ENCODE results near the gene KCTD19.

The KCTD19 gene

DNA sequence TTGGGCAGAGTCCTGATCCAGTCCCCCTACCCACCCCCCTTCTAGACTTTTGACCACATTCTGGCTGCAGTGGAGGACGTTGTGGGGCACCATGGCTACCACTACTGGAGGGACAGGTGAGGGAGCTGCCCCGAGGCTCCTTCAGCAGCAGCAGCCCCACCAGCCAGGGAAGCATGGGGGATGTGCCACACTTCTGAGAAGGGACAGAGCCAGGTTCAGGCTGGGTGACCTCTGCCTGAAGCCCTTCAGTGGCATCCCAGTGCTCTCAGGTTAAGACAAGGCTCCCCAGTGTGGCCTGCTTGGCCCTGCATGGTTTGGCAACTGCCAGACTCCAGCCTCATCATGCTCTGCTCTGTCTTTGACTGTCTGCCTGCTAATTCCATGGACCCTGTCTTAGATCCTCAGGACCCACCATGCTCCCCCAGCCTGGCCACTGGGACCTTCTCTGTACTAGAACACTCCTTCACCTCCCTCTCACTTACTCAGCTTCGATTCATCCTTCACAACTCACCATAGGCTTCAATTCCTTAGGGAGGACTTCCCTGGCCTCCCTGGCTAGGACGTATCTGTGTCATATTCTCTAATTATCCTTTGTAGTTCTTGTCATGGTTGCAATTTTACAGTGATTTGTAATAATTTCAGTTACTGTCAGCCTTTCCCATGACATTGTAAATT, 68.9 kb downstream of the KCTD19 start:
- no peak for DNase-seq

- DNase-seq: no peak
Measured at GRCh38 chr16:67256701-67257230, 69.8 kb downstream of the KCTD19 start.

DNA sequence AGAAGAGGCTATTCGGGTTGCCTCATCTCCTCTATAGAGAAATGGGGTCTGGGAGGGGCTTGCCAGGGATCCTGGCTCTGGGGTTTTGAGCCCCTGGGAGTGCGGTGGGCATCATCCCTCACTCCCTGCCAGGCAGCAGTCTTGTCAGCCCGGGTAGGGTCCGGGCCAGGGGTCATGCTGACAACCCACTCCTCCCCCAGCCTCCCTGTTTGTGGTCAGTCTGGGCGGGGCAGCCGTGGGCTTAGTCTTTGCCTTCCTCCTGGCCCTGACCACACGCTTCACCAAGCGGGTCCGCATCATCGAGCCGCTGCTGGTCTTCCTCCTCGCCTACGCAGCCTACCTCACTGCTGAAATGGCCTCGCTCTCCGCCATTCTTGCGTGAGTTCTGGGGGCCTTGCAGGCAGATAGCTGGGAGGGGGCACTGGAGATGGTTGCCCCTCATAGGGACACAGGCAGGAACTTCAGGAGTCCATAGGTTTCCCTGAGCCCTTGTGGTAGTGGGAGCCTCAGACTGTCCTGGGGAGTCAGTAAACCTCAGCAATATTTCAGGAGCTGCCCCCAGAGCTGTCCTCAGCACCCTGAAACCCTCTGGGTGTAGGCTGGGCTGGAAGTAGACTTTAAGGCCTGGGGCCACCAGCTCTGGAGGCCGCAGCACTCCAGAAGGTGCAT, 70.9 kb downstream of the KCTD19 start:
- DNase-seq: no peak

GRCh38 chr16:67254801-67255552, 71.6 kb downstream of the KCTD19 start:
- DNase-seq: no peak

DNA sequence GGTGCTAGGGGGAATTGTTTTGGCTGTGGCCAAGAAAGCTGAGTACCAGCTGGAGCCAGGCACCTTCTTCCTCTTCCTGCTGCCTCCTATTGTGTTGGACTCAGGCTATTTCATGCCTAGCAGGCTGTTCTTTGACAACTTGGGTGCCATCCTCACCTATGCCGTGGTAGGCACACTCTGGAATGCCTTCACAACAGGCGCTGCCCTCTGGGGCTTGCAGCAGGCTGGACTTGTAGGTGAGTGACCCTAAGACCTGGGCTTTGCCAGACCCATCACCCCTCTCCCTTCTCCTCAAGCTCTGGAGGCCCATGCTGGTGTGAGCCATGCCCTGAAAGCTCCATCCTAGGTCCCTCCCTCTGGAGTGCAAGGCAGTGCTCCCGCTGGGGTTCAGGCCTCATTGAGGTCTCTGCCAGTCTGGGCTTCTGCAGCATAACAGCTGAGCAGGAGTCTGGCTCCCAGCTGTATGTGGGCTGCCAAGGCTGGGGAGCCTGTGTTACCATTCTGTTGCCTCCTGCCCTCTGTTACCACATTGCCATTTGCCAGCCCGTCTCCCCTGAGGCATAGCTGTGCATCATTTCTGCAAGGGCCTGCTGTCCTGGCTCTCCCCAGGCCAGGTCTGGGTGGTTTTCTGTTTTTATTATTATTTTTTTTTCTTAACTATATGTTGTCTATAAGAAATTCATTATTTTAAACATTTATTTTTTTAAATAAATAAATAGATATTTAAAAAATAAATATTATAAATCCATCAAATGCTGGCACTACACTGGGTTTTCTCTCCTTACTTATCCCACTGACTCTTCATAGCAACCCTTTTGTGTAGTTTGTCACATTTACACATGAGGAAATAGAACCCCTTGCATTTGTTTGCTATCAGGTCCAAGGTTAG, 73.7 kb downstream of the KCTD19 start:
- DNase-seq: no peak

DNA sequence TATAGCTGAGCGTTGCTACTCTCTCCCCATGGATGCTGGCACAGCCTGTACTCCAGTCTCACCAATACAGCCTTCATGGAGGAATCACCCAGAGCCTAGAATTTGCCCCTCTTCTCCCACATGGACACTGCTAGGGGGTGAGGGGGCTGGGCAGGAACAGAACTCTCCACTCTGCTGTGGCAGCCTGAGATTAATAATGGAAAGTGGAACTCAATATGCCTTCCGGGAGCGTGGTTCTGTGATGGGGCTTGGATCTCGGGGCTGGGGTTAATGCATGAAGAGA, 76.6 kb downstream of the KCTD19 start:
- DNase-seq: no peak

DNA sequence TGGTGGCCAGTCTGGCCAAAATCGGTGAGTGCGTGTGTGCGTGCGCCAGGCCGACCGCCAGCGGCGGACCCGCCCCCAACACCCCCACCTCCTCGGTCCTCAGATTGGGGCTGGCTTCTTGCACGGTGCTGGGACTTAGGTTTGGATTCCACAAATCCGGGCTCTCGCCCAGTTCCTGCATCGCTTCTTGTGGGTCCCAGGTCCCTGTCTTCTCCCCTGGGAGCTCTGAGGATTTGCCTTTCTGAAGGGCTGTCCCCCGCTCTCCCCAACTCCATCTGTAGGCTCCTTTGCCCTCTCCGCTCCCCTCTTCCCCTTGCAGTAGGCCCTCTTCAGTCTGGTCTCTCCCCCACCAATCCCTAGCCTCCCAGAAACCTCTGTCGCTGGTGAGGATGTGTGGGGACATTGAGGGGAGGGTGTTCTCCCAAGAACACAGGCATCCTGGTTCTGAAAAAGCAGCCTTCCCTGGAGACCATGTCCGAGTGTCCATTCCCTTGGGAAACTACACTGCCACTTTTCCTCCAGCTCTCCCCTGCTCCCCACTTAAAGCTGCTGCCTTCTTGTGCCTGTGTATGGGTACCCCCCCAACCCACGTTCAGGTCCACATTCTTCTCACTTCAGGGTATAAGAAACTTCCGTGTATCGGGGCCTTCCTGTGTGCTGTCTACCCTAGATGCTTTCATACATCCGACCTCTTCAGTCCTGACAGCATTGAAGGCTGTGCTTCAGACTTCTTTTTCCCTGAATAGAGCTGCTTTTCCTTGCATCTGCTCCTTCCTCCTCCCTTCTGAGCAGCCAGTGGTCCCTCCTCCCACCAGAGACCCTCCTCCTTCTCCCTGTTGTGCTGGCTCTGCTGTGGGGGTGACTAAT, 77.1 kb downstream of the KCTD19 start:
- peak; percentile 40 for DNase-seq

DNA sequence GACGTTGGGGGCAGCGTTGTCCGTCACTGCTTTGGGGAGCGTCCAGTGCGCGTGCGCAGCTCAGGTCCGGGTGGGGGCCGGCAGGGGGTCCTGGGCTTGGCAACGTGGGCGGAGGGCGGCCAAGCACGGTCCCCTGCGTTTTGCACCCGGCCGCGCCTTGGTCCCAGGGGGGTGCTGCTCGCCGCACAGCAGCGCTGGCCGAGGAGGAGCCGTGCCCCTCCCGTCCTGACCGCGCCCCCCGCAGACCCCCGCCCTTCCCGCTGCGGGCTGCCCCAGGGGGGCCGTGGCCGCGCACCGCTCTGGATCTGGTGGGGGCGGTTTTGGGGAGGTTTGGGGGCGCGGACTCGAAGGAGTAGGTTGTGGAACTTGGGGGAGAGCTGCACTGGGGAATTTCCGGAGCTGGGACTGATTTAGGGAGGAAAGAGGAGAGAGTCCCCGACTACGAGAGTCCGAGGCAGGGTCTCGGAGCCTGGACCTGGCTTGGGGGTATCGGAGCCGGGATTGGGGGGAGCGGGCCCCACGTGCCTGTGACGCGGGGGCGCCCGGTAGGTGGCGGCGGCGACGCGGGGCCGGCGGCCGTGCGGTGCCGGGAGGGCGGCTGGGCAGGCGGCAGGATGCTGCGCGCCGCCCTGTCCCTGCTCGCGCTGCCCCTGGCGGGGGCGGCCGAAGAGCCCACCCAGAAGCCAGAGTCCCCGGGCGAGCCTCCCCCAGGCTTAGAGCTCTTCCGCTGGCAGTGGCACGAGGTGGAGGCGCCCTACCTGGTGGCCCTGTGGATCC, 78.0 kb downstream of the KCTD19 start, which contains the start of gene SLC9A5:
SLC9A5 (plus strand) TSS at position 579 of the 777 bp plus-strand sequence; CDS start at position 615, 36 bp downstream.
- no peak for DNase-seq

GRCh38 chr16:67248073-67248400, 78.5 kb downstream of the KCTD19 start:
- DNase-seq: no peak

DNA sequence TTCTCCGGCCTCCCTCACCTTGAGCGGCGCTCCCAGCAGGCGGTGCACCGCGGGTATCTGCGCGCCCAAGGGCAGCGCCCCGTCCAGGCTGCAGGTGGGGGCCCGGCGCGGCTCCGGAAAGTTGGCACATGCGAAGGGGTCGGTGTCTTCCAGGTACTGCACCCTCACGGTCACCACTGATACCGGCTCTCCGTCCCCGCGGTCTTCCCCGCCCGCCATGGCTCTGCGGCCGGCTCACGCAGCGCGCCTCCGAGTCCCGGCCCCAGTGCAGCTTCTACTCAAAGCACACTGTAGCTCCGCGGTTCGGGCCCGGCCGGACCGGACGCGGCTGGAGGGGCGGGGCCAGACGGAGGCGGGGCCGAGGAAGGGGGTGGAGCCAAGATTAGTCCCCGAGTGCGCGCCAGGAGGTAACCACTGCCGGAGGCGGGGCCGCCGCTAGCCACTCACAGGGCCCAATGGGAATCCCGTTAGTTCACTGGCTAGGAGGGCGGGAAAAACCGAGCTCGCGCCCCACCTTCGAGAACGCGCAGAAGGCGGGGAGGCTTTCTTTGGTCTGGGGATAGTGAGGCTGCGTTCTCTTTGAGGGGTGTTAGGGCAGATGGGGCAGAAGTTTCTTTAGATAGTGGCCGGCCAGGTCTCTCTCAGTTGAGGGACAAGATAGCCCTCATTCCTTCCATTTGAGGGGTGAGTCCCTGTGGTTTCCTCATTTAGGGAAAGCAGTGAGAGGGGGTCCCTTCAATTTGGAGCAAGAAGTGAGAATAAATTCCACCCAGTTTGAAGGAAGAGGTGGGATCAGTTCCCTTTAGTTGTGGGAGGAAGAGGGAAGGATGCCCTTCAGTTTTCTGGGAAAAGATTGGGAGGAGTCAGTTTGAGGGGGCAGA, 79.1 kb downstream of the KCTD19 start, which contains the start of gene FHOD1:
FHOD1 (minus strand) TSS at position 290 of the 881 bp plus-strand sequence; CDS start at position 219, 71 bp downstream.
- peak; percentile 75 for DNase-seq

DNA sequence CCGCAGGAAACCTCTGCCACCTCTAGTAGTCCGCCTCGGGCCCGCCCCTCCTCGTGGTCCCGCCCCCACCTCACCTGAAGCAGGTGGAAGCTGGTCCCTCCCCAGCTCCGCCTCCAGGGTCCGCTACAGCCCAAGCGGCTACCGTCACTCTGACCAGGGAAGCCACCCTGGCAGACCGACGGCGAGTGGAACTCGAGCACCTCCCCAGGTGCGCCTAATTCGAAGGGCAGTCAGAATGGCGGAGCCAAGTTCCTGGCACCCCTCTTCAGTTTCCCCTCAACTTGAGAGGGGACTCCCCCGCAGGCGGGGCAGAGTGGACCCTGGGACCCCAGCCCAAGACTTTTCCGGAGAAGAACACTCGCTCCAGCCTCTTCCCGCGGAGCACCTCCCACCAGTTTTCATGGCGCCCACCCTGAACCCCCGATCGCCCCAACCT, 79.8 kb downstream of the KCTD19 start:
- no peak for DNase-seq

- DNase-seq: peak; percentile 50
Measured at GRCh38 chr16:67246081-67246755, 80.3 kb downstream of the KCTD19 start.

GRCh38 chr16:67245674-67246080, 80.9 kb downstream of the KCTD19 start:
- no peak for DNase-seq

DNA sequence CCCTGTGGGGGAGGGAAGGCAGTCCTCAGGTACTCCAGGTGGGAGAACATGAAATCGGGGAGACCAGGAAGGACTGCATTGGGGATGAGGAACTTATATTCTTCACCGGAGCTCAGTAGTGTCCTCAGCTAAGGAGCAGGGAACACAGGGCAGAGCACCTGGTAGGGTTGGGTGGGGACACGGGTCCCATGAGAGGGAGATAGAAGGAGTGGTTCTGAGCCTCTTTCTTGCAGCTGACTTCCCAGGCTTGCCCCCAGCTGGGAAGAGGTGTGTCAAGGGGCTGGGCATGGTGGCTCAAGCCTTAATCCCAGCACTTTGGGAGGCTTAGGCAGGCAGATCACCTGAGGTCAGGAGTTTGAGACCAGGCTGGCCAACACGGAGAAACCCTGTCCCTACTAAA, 81.4 kb downstream of the KCTD19 start:
- no peak for DNase-seq

- DNase-seq: no peak
Measured at GRCh38 chr16:67244387-67245185, 82.0 kb downstream of the KCTD19 start.

- no peak for DNase-seq
Measured at GRCh38 chr16:67243481-67243880, 83.1 kb downstream of the KCTD19 start.

DNA sequence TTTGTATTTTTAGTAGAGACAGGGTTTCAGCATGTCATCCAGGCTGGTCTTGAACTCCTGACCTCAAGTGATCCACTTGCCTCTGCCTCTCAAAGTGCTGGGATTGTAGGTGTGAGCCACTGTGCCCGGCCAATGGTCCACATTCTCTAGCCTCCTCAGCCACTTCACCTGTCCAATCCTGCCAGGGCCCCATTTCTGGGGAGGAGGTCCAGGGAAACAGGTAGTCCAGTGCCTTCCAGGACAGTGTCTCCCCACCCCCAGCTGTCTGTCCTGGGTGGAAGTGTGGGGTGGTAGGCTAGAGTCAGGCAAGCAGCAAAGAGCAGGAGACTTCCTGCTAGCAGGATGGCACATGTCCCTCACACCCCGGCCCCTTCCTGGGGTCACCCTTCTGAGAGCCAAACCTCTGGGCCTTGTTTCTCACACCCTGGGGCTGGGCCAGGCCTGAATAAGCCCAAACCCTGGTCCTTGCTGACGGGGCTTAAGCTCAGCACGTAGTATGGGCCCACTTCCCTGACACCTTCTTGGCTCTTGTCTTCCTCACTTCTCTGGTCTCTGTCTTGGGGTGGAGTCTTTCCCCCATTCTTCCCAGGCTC, 84.3 kb downstream of the KCTD19 start:
- DNase-seq: no peak

Measured in NCI-H2227 treated with DMSO at 0.1 percent for 48 hours (cell line).